GM18517 (cell line): ENCODE measurements around the gene PDE10A.

Experiments used
- ATAC-seq: cut with Tn5 transposase; IDR thresholded peaks from one replicate; pipeline ENCODE4 v1.9.1; 2021; ENCODE audit warnings: mild to moderate bottlenecking, moderate library complexity; ENCODE audit not compliant: unreplicated experiment

The PDE10A gene

DNA sequence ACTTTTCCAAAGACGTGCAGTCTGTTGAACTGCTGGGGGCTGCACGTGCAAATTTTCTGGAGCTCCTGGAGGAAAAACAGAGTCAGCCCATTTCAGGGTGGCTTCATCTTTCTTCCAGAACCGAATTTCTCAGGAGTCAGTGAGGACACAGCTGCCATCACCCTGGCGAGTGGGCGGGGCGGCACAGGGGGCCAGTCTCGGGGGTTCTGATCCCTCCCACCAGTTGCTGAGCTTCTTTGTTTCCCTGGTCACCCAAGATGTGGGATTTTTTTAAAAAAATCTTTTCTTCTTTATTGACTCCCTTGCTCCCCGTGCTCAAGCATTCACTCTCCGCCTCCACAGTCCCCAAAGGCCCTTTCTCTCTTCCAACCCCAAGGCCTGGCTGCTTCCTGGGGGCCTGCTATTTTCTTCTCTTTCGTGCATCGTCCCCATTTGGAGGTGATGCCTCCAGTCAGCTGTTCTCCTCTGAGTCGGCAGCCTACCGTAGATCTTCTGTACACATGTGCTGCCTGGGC is 362.6 kb downstream of the PDE10A start:
- ATAC-seq, result no peak

DNA sequence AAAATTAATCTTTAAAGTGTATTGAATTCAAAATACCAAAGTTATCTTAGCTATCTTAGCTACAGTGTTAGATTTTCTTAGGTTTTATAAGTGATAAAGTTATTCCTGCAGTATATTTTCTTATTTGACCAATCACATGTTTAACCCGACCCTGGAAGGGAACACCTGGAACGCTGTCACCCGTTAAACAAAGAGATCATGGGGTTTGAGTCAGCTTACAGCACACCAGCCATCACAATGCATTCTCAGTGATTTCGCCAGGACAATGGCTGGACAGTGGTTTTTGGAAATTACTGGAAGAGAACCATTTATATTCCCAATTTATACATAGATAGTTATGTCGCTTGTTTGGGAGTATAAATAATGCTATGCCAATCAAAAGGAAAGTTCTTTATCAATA is 364.2 kb downstream of the PDE10A start:
- ATAC-seq, result no peak

DNA sequence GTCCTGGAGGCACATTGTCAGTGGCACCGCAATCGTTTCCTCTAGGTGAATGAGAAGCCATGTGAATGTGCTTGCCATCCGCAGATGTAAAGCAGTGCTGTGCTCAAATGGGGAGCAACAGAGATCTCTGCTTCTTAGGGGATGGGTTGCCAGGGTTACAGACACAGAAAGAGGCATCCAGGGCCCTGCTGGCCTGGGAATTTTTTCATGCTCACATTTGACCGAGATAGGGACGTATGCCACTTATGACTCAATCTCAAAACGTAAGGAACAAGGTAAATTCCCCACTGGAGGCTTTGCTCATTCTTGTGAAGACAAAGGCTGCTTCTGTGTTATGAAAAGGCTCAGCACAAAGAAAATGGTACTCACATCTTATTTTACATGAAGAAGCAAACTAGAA is 364.6 kb downstream of the PDE10A start:
- no peak for ATAC-seq

DNA sequence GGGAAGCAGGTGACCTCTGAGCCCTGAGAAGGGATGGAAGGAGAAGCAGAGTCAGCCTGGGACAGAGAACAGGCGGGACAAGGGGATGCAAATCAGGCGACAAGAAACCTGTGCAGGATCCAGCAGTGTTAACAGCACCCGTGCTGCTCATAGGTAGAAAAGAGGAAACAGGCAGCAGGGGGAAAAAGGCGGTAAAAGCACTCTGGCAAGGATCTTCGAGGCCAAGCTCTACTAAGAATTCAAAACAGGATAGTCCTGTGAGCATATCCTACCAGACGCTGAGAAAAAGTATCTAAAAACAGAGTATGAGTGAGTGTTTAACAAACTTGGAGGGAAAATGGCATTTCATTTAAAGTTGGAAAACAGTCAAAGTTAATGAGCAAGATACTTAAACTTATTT is 370.4 kb downstream of the PDE10A start:
- no peak for ATAC-seq
